ENCODE data around the gene TRAP1. TPM values are rescaled to one million over a fixed set of nuclear protein-coding genes. Genes with fewer than 3 reads are reported as not detected.

Gene TRAP1
- polyA plus RNA-seq, 1 donor from 2014 or later: 73.0 TPM

- Histone ChIP-seq H3K9ac (ENCODE audit: low read length) (no peak overlapping the region), H3K27me3 (ENCODE audit: insufficient read depth, low read depth, low read length) (no peaks in the 10 kb centered on the region), H3K4me3 (ENCODE audit: low read length) (no peak overlapping the region), H3K9me2 (ENCODE audit: insufficient read depth, low read length) (no peaks in the 10 kb centered on the region), H3K79me2 (replicated peaks; ENCODE audit: insufficient read depth, low read length) (no peaks in the 10 kb centered on the region), H3K4me2 (ENCODE audit: low read length) (no peak overlapping the region), H3K36me3 (ENCODE audit: insufficient read depth, low read length) (peaks cover 10% of the 10 kb centered on the region), H4K20me1 (ENCODE audit: insufficient read depth) (no peaks in the 10 kb centered on the region), H3F3A (ENCODE audit: insufficient read depth, low read length, poor library complexity, severe bottlenecking) (no peaks in the 10 kb centered on the region), H3K9me3 (ENCODE audit: low read length) (no peaks in the 10 kb centered on the region), H3K27ac (ENCODE audit: low read length) (no peak overlapping the region), H2AFZ (ENCODE audit: low read depth, low read length) (no peak overlapping the region)
- no peak for TF ChIP-seq EZH2 (IDR thresholded peaks at IDR 0.05; ENCODE audit: borderline replicate concordance, insufficient read depth, low read length, poor library complexity, severe bottlenecking)
- TF ChIP-seq EP300 (conservative IDR thresholded peaks at IDR 0.05; ENCODE audit: poor library complexity, severe bottlenecking): no peak
- no peak for TF ChIP-seq SMC3 (conservative IDR thresholded peaks at IDR 0.05; ENCODE audit: poor library complexity)
- no peak for TF ChIP-seq RAD21 (conservative IDR thresholded peaks at IDR 0.05)
- TF ChIP-seq, protein P1, sequence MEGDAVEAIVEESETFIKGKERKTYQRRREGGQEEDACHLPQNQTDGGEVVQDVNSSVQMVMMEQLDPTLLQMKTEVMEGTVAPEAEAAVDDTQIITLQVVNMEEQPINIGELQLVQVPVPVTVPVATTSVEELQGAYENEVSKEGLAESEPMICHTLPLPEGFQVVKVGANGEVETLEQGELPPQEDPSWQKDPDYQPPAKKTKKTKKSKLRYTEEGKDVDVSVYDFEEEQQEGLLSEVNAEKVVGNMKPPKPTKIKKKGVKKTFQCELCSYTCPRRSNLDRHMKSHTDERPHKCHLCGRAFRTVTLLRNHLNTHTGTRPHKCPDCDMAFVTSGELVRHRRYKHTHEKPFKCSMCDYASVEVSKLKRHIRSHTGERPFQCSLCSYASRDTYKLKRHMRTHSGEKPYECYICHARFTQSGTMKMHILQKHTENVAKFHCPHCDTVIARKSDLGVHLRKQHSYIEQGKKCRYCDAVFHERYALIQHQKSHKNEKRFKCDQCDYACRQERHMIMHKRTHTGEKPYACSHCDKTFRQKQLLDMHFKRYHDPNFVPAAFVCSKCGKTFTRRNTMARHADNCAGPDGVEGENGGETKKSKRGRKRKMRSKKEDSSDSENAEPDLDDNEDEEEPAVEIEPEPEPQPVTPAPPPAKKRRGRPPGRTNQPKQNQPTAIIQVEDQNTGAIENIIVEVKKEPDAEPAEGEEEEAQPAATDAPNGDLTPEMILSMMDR (IDR thresholded peaks at IDR 0.05; ENCODE audit: poor library complexity, severe bottlenecking): no peak
- TF ChIP-seq MXI1 (conservative IDR thresholded peaks at IDR 0.05; ENCODE audit: poor library complexity, severe bottlenecking): no peak
- no peak for TF ChIP-seq TAF1 (IDR thresholded peaks at IDR 0.05; ENCODE audit: low read depth)
- TF ChIP-seq, protein P2, sequence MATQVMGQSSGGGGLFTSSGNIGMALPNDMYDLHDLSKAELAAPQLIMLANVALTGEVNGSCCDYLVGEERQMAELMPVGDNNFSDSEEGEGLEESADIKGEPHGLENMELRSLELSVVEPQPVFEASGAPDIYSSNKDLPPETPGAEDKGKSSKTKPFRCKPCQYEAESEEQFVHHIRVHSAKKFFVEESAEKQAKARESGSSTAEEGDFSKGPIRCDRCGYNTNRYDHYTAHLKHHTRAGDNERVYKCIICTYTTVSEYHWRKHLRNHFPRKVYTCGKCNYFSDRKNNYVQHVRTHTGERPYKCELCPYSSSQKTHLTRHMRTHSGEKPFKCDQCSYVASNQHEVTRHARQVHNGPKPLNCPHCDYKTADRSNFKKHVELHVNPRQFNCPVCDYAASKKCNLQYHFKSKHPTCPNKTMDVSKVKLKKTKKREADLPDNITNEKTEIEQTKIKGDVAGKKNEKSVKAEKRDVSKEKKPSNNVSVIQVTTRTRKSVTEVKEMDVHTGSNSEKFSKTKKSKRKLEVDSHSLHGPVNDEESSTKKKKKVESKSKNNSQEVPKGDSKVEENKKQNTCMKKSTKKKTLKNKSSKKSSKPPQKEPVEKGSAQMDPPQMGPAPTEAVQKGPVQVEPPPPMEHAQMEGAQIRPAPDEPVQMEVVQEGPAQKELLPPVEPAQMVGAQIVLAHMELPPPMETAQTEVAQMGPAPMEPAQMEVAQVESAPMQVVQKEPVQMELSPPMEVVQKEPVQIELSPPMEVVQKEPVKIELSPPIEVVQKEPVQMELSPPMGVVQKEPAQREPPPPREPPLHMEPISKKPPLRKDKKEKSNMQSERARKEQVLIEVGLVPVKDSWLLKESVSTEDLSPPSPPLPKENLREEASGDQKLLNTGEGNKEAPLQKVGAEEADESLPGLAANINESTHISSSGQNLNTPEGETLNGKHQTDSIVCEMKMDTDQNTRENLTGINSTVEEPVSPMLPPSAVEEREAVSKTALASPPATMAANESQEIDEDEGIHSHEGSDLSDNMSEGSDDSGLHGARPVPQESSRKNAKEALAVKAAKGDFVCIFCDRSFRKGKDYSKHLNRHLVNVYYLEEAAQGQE (IDR thresholded peaks at IDR 0.05; ENCODE audit: borderline replicate concordance): no peak
- no peak for TF ChIP-seq POLR2AphosphoS5 (IDR thresholded peaks at IDR 0.05)
Observed at GRCh38 chr16:3740186-3740585, 22.9 kb upstream of the TRAP1 start.

GRCh38 chr16:3739636-3740035, 22.3 kb upstream of the TRAP1 start:
- H4K20me1 ChIP-seq (ENCODE audit: insufficient read depth): no peaks in the 10 kb centered on the region
- TF ChIP-seq TAF1 (IDR thresholded peaks at IDR 0.05; ENCODE audit: low read depth): no peak
- no peak for TF ChIP-seq EZH2 (IDR thresholded peaks at IDR 0.05; ENCODE audit: borderline replicate concordance, insufficient read depth, low read length, poor library complexity, severe bottlenecking)
- no peak for TF ChIP-seq RAD21 (conservative IDR thresholded peaks at IDR 0.05)
- no peak for TF ChIP-seq POLR2AphosphoS5 (IDR thresholded peaks at IDR 0.05)
- TF ChIP-seq, protein P1 (IDR thresholded peaks at IDR 0.05; ENCODE audit: poor library complexity, severe bottlenecking): no peak
- no peak for TF ChIP-seq SMC3 (conservative IDR thresholded peaks at IDR 0.05; ENCODE audit: poor library complexity)

More at GRCh38 chr16:3739636-3740035, 22.3 kb upstream of the TRAP1 start:
- H3K9ac ChIP-seq (ENCODE audit: low read length): no peak overlapping the region
- H3K4me2 ChIP-seq (ENCODE audit: low read length): no peak overlapping the region
- H3F3A ChIP-seq (ENCODE audit: insufficient read depth, low read length, poor library complexity, severe bottlenecking): no peaks in the 10 kb centered on the region
- H3K27me3 ChIP-seq (ENCODE audit: insufficient read depth, low read depth, low read length): no peaks in the 10 kb centered on the region
- H3K9me2 ChIP-seq (ENCODE audit: insufficient read depth, low read length): no peaks in the 10 kb centered on the region
- no peaks in the 10 kb centered on the region for H3K9me3 ChIP-seq (ENCODE audit: low read length)
- H3K79me2 ChIP-seq (replicated peaks; ENCODE audit: insufficient read depth, low read length): no peaks in the 10 kb centered on the region
- peaks cover 10% of the 10 kb centered on the region for H3K36me3 ChIP-seq (ENCODE audit: insufficient read depth, low read length)
- H2AFZ ChIP-seq (ENCODE audit: low read depth, low read length): no peak overlapping the region
- no peak overlapping the region for H3K27ac ChIP-seq (ENCODE audit: low read length)
- no peak overlapping the region for H3K4me3 ChIP-seq (ENCODE audit: low read length)
